A549 (cell line): ENCODE results near the gene MYADML2. TPM values are rescaled to one million over a fixed set of nuclear protein-coding genes. Genes with fewer than 3 reads are reported as not detected.

ENCODE experiments used
- ATAC-seq, 2 experiments: fragments of 200-7000 bp in 1 of 2; fragments of >200 bp in 1 of 2; cut with Nextera tagmentation in 1 of 2; cut with Tn5 transposase in 1 of 2; 3 replicates each; pipeline versions ENCODE4 v1.8.0 to v1.9.1; 2018 to 2020; ENCODE audit warnings: mild to moderate bottlenecking in 1 of 2, moderate library complexity in 1 of 2
- CTCF ChIA-PET: fragments of 300-600 bp; sonication (Branson Sonifier 250); formaldehyde crosslinking; extraction: SDS; loops from one replicate; lab custom pipeline; 2021; ENCODE audit warnings: antibody characterized with exemption, inconsistent platforms; lab: Yijun Ruan, JAX
- POLR2A ChIA-PET: fragments of 350-600 bp; formaldehyde crosslinking; extraction: SDS; loops from one replicate; lab custom pipeline; 2021; ENCODE audit warnings: antibody characterized with exemption, inconsistent platforms; lab: Yijun Ruan, JAX
- DNase-seq, 2 experiments: peaks; one replicate each; pipeline versions ENCODE4 v3.0.0 to v3.0.0-alpha.2; 2011 to 2016; ENCODE audit warnings: low read depth in 1 of 2, low spot score in 1 of 2
- FAIRE-seq: peaks from 2 replicates; lab custom pipeline; 2011; peaks lifted over from hg19 to GRCh38; lab: Jason Lieb, UNC
- H3K27ac ChIP-seq, 2 experiments: fragments of >200 bp; sonication (Bioruptor Twin); formaldehyde crosslinking; 3 replicates each; pipeline ENCODE4 v1.5.1; 2016 to 2017
- H3K4me1 ChIP-seq: fragments of >200 bp; sonication (Bioruptor Twin); formaldehyde crosslinking; 3 replicates; pipeline ENCODE4 v1.6.1; 2016
- H3K4me2 ChIP-seq: fragments of >200 bp; sonication (Bioruptor Twin); formaldehyde crosslinking; 3 replicates; pipeline ENCODE4 v1.6.1; 2016
- H3K4me3 ChIP-seq: fragments of >200 bp; sonication (Bioruptor Twin); formaldehyde crosslinking; 3 replicates; pipeline ENCODE4 v1.5.1; 2016
- H3K9me3 ChIP-seq: fragments of >200 bp; sonication (Bioruptor Twin); formaldehyde crosslinking; 3 replicates; pipeline ENCODE4 v1.6.1; 2016
- BCL3 ChIP-seq: fragments of >200 bp; sonication (Bioruptor Twin); formaldehyde crosslinking; IDR thresholded peaks from 3 replicates; pipeline ENCODE4 v1.6.1; 2016
- BHLHE40 ChIP-seq: IDR thresholded peaks from 2 replicates; pipeline ENCODE4 v1.6.1; 2012; ENCODE audit warnings: low read depth, low read length, inconsistent platforms
- CEBPB ChIP-seq, 2 experiments: fragments of >200 bp in 1 of 2; sonication (Bioruptor Twin) in 1 of 2; formaldehyde crosslinking in 1 of 2; IDR thresholded peaks; 2 replicates each; pipeline ENCODE4 v1.6.1; 2012 to 2016
- FOXS1 ChIP-seq: fragments of 250-450 bp; sonication (Bioruptor Pico); IDR thresholded peaks from 2 replicates; pipeline ENCODE4 v1.5.0; 2020; ENCODE audit warnings: mild to moderate bottlenecking, moderate library complexity
- HES2 ChIP-seq: fragments of >200 bp; sonication (Bioruptor Twin); formaldehyde crosslinking; IDR thresholded peaks from 2 replicates; pipeline ENCODE4 v1.6.1; 2016
- HOXA7 ChIP-seq: fragments of 250-450 bp; sonication (Bioruptor Pico); IDR thresholded peaks from 2 replicates; pipeline ENCODE4 v1.5.0; 2020; ENCODE audit warnings: mild to moderate bottlenecking, moderate library complexity
- HOXB5 ChIP-seq: fragments of 250-450 bp; sonication (Bioruptor Pico); IDR thresholded peaks from 2 replicates; pipeline ENCODE4 v1.5.0; 2020; ENCODE audit warnings: mild to moderate bottlenecking, moderate library complexity
- JUNB ChIP-seq: fragments of >200 bp; sonication (Bioruptor Twin); formaldehyde crosslinking; IDR thresholded peaks from 2 replicates; pipeline ENCODE4 v1.6.1; 2016
- KDM5A ChIP-seq: fragments of 200-600 bp; sonication (generic); IDR thresholded peaks from 2 replicates; pipeline ENCODE4 v1.6.1; 2016; ENCODE audit warnings: antibody characterized with exemption, mild to moderate bottlenecking
- MAFK ChIP-seq: fragments of 450-650 bp; IDR thresholded peaks from 2 replicates; pipeline ENCODE4 v1.6.1; 2014; ENCODE audit not compliant: partially characterized antibody
- MYC ChIP-seq: IDR thresholded peaks from 2 replicates; pipeline ENCODE4 v1.6.1; 2012; ENCODE audit warnings: mild to moderate bottlenecking, inconsistent platforms, low read length, improper control_type of control experiment, borderline replicate concordance
- NR3C1 ChIP-seq: fragments of >200 bp; sonication (Bioruptor Twin); formaldehyde crosslinking; IDR thresholded peaks from 3 replicates; pipeline ENCODE4 v1.6.1; 2017
- PBX3 ChIP-seq: IDR thresholded peaks from 2 replicates; pipeline ENCODE4 v1.6.1; 2012
- POLR2AphosphoS2 ChIP-seq: conservative IDR thresholded peaks from 2 replicates; pipeline ENCODE4 v1.6.1; 2012; ENCODE audit warnings: low read length, improper control_type of control experiment, inconsistent platforms
- RAD21 ChIP-seq, 2 experiments: fragments of >200 bp in 1 of 2; sonication (Bioruptor Twin) in 1 of 2; formaldehyde crosslinking in 1 of 2; IDR thresholded peaks in 1 of 2; conservative IDR thresholded peaks in 1 of 2; 2 replicates in 1 of 2; 3 replicates in 1 of 2; pipeline ENCODE4 v1.6.1; 2012 to 2018; ENCODE audit warnings: inconsistent platforms in 1 of 2
- SMC3 ChIP-seq: fragments of >200 bp; sonication (Bioruptor Twin); formaldehyde crosslinking; IDR thresholded peaks from 3 replicates; pipeline ENCODE4 v1.6.1; 2018; ENCODE audit warnings: inconsistent platforms
- SREBF2 ChIP-seq: fragments of 450-650 bp; IDR thresholded peaks from 2 replicates; pipeline ENCODE4 v1.6.1; 2014; ENCODE audit warnings: mild to moderate bottlenecking, moderate library complexity
- USF2 ChIP-seq: fragments of 450-650 bp; IDR thresholded peaks from 2 replicates; pipeline ENCODE4 v1.6.1; 2014; ENCODE audit warnings: antibody characterized with exemption
- ZC3H11A ChIP-seq: fragments of 450-650 bp; IDR thresholded peaks from 2 replicates; pipeline ENCODE4 v1.6.1; 2014; ENCODE audit warnings: antibody characterized with exemption, mild to moderate bottlenecking
- ZFP36 ChIP-seq: fragments of 450-650 bp; IDR thresholded peaks from 2 replicates; pipeline ENCODE4 v1.6.1; 2014; ENCODE audit warnings: borderline replicate concordance; ENCODE audit not compliant: partially characterized antibody
- ZNF302 ChIP-seq: fragments of 250-450 bp; sonication (Bioruptor Pico); IDR thresholded peaks from 2 replicates; pipeline ENCODE4 v1.9.0; 2021; ENCODE audit warnings: inconsistent platforms, mild to moderate bottlenecking, moderate library complexity
- ZSCAN20 ChIP-seq: fragments of 250-450 bp; sonication (Bioruptor Pico); IDR thresholded peaks from 2 replicates; pipeline ENCODE4 v1.8.0; 2022; ENCODE audit warnings: mild to moderate bottlenecking, moderate library complexity
- WGBS: methylation state at CpG from one replicate; pipeline ENCODE4 v1.1.6; 2017; ENCODE audit errors: missing lambda C conversion rate; 5-methylcytosine and 5-hydroxymethylcytosine counted together
- polyA plus RNA-seq, 4 experiments: library from polyadenylated mRNA; depleted of rRNA in 3 of 4; stranded (reverse); fragments of >200 nt; fragmentation: RNase III in 1 of 4; extraction: RNeasy Plus Mini Kit Qiagen cat#74134 plus additional on column Dnase treatment in 1 of 4; gene quantifications; 2 replicates in 3 of 4; 3 replicates in 1 of 4; pipeline ENCODE4 v1.2.3, GENCODE V29; 2011 to 2017

Gene MYADML2
- polyA plus RNA-seq, 2 of the 4 experiments (the other 2 are of a cell fraction): not detected

- Histone ChIP-seq H3K9me3 (no peaks in the 10 kb centered on the region), H3K4me1 (peaks cover 10% of the 10 kb centered on the region; the same call in 2 of the 3 replicates), H3K27ac (no peak overlapping the region), H3K4me3 (no peak overlapping the region), H3K4me2 (no peak overlapping the region)
- 94% methylated on average over 24 of the region's 26 CpGs for WGBS
- FAIRE-seq: no peak
- ChIA-PET POLR2A (no interaction called here), CTCF (interaction anchor here (1.2 to 2.8 kb wide), 6 partner anchors 12 to 85 kb away, joined by 3 to 7 read pairs (median 4); partner anchors contain the start of gene MAFG)
- no peak for TF ChIP-seq SREBF2
- no peak for TF ChIP-seq NR3C1
- TF ChIP-seq ZSCAN20 (CRISPR knock-in tag): no peak
- no peak for TF ChIP-seq SMC3
- no peak for ATAC-seq
- no peak for DNase-seq
Measured at GRCh38 chr17:81907219-81908145, 39.6 kb downstream of the MYADML2 start.

- Histone ChIP-seq H3K4me3 (no peak overlapping the region), H3K4me1 (peaks cover 8% of the 10 kb centered on the region; the same call in 2 of the 3 replicates), H3K27ac (no peak overlapping the region), H3K9me3 (no peaks in the 10 kb centered on the region), H3K4me2 (no peak overlapping the region)
- ATAC-seq (peak in 1 of 2 experiments; percentile 50; a peak in 3 of 6 replicates), DNase-seq (peak in 1 of 2 experiments; percentile 66), FAIRE-seq (no peak)
- ChIA-PET POLR2A (no interaction called here), CTCF (interaction anchor here (1.2 to 2.8 kb wide), 7 partner anchors 13 to 84 kb away, joined by 3 to 7 read pairs (median 4); partner anchors contain the start of gene MAFG)
- TF ChIP-seq BCL3 (no peak), JUNB (no peak), USF2 (no peak), MYC (no peak), ZFP36 (no peak), RAD21 (conservative IDR thresholded peaks at IDR 0.05 in 1 of 2, IDR thresholded peaks at IDR 0.05 in 1 of 2) (peak in 1 of 2 experiments; percentile 52; a peak in 1 of 5 replicates)
- WGBS: 85% methylated on average over 11 of the region's 15 CpGs
Measured at GRCh38 chr17:81906476-81907218, 40.4 kb downstream of the MYADML2 start.

- no peak for DNase-seq
- ChIA-PET POLR2A (no interaction called here), CTCF (interaction anchor here (0.6 to 2.8 kb wide), 7 partner anchors 14 to 125 kb away, joined by 3 to 7 read pairs (median 5); partner anchors contain the start of gene MAFG)
- H3K4me2 ChIP-seq: no peak overlapping the region
- FAIRE-seq: no peak
- no peak overlapping the region for H3K4me3 ChIP-seq
- no peak overlapping the region for H3K27ac ChIP-seq
- H3K4me1 ChIP-seq: peaks cover 7% of the 10 kb centered on the region; the same call in 2 of the 3 replicates
- WGBS: 88% methylated on average over 9 of the region's 10 CpGs
- no peaks in the 10 kb centered on the region for H3K9me3 ChIP-seq
- ATAC-seq: no peak
- TF ChIP-seq CEBPB (IDR thresholded peaks at IDR 0.05) (no peak), HOXA7 (CRISPR knock-in tag) (no peak), ZC3H11A (no peak), KDM5A (no peak), MAFK (no peak), BHLHE40 (no peak), POLR2AphosphoS2 (no peak), ZFP36 (no peak), FOXS1 (CRISPR knock-in tag) (no peak), HES2 (no peak), ZNF302 (CRISPR knock-in tag) (no peak), HOXB5 (CRISPR knock-in tag) (no peak), PBX3 (no peak)
Measured at GRCh38 chr17:81905993-81906392, 41.0 kb downstream of the MYADML2 start.
